ENCODE results near the gene RFX1.

GRCh38 chr19:13923194-13923987 is 82.7 kb downstream of the RFX1 start:
- TF ChIP-seq POLR2AphosphoS5 (IDR thresholded peaks at IDR 0.05; ENCODE audit: low read depth, low read length): no peak
- TF ChIP-seq, protein P1, sequence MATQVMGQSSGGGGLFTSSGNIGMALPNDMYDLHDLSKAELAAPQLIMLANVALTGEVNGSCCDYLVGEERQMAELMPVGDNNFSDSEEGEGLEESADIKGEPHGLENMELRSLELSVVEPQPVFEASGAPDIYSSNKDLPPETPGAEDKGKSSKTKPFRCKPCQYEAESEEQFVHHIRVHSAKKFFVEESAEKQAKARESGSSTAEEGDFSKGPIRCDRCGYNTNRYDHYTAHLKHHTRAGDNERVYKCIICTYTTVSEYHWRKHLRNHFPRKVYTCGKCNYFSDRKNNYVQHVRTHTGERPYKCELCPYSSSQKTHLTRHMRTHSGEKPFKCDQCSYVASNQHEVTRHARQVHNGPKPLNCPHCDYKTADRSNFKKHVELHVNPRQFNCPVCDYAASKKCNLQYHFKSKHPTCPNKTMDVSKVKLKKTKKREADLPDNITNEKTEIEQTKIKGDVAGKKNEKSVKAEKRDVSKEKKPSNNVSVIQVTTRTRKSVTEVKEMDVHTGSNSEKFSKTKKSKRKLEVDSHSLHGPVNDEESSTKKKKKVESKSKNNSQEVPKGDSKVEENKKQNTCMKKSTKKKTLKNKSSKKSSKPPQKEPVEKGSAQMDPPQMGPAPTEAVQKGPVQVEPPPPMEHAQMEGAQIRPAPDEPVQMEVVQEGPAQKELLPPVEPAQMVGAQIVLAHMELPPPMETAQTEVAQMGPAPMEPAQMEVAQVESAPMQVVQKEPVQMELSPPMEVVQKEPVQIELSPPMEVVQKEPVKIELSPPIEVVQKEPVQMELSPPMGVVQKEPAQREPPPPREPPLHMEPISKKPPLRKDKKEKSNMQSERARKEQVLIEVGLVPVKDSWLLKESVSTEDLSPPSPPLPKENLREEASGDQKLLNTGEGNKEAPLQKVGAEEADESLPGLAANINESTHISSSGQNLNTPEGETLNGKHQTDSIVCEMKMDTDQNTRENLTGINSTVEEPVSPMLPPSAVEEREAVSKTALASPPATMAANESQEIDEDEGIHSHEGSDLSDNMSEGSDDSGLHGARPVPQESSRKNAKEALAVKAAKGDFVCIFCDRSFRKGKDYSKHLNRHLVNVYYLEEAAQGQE (IDR thresholded peaks at IDR 0.05; ENCODE audit: insufficient read depth in 1 of 2, low read depth in 2 of 2, low read length in 2 of 2): no peak

All from PFSK-1 (cell line).